NCI-H345 treated with DMSO at 0.1 percent for 48 hours (cell line): ENCODE results near the gene ATG16L1.
A peak's percentile ranks its signal among the peaks of the same experiment; 100 is the strongest.

ENCODE experiments used
- DNase-seq: peaks from one replicate; lab custom pipeline; 2025; ENCODE audit not compliant: unreplicated experiment; lab: John Stamatoyannopoulos, UW

Gene ATG16L1

GRCh38 chr2:233289648-233290047 is 38.2 kb downstream of the ATG16L1 start:
- DNase-seq = no peak

DNA sequence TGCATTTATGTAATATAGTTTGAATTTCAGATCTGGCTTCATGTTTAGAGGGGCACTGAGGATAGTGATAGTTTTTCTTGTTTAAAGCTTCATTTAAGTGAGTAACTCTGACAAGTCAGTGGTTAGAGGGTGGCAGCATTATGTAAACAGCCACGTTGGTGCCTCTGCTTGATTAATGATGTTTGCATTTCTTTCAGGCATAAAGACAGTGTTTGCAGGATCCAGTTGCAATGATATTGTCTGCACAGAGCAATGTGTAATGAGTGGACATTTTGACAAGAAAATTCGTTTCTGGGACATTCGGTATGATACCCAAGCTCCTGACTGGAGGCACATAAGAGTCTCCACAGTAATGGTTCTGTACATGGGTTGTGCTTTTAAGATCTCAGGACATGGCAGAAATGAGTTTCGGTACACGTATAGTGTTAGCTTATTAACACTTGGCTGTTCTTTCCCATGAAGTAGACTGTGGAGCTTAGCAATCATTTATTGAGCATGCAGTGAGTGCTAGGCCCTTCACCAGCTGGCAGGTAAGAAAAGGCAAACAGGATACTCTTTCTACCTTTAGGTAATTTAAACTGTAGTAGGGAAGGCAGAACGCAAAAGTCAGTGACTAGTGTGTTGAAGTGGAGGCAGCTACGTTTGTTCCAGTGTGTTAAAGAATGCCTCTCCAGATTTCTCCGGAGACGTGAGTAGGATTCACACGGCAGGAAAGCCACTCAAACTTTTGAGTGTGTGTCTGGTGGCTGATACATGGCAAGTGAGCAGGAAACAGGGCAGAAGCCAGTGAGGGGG is 38.8 kb downstream of the ATG16L1 start:
- DNase-seq = peak; percentile 82

GRCh38 chr2:233295891-233296290 is 44.4 kb downstream of the ATG16L1 start:
- DNase-seq = no peak

- no peak for DNase-seq
These were observed 45.6 kb downstream of the ATG16L1 start for GRCh38 chr2:233297076-233297475.

- DNase-seq = no peak
These were observed 48.9 kb downstream of the ATG16L1 start for GRCh38 chr2:233300401-233300800.

DNA sequence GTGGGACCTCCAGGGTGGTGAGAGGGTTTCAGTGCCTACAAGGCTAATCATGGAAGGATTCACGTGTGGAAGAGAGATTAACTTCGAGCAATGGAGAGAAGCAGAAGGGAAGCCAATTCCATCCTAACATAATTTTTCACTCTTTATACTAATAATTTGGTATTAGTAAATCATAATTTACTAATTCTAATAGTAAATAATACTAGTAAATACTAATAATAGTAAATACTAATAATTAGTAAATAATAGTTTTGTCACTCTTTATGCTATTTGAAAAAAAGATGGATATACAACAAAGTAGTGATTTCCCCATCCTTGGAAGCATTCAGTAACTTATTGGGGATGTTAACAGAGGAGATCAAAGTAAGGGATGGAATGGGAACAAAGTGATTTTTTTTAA is 49.8 kb downstream of the ATG16L1 start:
- DNase-seq = no peak

DNA sequence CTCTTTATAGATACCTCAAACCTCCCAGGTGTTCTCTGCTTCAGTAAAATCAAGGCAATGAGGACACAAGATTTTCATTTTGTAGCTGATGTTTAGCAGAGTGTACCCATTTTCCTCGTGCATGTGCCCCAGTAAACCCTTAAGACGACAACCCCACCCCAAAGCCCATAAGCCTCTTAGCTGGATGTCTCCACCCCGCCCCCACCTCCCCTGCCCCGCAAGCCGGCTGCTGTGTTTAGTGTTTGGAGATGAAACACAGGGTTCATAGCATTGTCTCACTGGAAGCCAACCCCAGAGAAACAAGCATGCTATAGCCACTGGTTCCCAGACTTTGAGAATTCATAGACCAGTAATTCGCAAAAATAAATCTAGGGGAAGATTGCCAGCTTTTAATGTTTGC is 50.3 kb downstream of the ATG16L1 start:
- no peak for DNase-seq

DNA sequence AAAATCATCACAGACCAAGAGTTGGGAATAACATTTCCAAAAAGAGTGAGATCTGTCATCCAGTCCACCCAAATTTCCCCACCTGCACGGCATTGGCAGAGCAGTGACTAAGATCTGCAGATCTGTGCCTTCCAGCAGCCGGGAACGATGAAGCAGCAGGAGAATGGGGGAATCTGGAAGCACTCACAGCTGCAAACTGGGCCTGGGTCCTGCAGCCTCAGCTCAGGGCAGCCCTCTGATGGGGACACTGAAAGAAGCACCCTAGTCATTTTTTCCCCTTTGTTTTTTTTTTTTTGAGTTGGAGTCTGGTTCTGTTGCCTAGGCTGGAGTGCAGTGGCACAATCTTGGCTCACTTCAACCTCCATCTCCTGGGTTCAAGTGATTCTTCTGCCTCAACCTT is 51.8 kb downstream of the ATG16L1 start:
- no peak for DNase-seq

DNA sequence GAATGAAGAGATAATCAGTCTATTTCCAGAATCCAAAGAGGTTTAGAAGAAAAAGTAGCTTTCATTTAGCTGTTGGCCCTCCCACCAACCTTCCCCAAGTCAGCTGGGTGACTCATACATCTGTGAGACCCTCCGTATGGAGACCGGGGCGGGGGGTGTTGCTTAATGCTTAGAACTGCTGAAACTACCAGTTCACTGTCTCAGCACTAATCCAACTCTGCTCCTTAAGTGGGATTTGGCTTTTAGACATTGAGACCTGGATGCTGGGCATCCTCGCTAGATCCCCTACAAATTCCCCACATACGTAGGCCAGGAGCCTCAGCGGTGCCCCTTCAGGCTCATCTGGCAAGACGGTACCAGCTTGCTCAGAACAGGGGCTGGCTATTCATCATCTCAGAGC is 56.1 kb downstream of the ATG16L1 start, which contains the start of gene SAG:
SAG (plus strand) TSS at position 252 of the 400 bp plus-strand sequence. CDS start 1,374 bp downstream, outside the sequence.
- no peak for DNase-seq

GRCh38 chr2:233311241-233311926 is 59.9 kb downstream of the ATG16L1 start:
- DNase-seq = no peak

DNA sequence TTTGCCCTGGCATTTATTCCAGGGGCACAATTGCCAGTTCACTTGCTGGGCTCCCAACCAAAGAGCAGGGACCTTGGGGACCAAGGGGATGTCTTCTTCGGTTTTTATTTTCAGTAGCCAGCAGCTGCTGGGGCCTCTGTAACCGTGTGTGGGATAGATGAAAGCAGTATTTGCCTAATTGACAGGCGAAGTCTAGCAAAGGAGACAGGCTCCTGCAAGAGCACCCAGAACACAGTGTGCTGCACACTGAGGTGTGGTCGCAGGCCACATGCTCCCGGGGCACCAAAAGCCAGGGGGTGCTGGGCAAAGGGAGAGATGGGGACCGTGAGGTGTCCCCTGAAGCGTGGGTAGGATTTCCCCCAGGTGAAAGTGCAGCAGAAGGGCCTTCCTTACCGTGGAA is 61.4 kb downstream of the ATG16L1 start:
- no peak for DNase-seq

- DNase-seq = no peak
These were observed 62.9 kb downstream of the ATG16L1 start for GRCh38 chr2:233314180-233314925.

- no peak for DNase-seq
These were observed 65.9 kb downstream of the ATG16L1 start for GRCh38 chr2:233317196-233317943.

DNA sequence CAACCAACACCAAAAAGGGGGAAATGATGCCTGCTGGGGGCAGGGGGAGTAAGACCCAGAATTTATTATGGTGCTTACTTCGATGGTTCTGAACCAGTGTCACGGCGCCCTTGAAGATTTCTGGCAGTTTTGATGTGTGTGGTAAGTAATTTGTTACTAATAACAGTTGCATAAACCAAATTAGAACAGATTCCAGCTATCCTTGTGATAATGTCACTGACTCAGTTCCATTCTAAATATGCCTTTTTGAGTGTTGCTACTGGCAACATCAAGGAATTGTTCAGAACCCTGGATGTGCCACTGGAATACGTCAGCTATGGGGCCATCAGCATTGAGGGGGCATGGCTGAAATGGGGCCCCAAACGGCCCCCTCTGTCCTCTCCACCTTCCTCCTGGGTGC is 67.8 kb downstream of the ATG16L1 start:
- DNase-seq = no peak

GRCh38 chr2:233320470-233320869 is 69.0 kb downstream of the ATG16L1 start:
- no peak for DNase-seq

GRCh38 chr2:233321166-233321565 is 69.7 kb downstream of the ATG16L1 start:
- no peak for DNase-seq

GRCh38 chr2:233323851-233324250 is 72.4 kb downstream of the ATG16L1 start:
- DNase-seq = no peak

DNA sequence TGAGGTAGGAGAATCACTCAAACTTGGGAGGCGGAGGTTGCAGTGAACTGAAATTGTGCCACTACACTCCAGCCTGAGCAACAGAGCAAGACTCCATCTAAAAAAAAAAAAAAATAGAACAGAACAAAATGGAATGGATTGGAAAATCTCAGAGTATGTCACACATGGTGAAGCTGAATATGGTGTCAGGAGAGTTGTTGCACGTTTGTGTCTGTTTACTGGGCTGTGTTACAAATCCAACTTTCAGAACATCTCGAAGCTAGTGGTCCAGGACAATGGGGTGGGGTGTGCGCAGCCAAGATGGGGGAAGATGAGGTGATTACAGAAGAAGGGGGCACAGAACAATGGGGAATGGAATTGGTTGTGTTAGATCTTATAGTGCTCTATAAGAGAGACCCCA is 73.8 kb downstream of the ATG16L1 start:
- DNase-seq = no peak

- DNase-seq = no peak
These were observed 74.3 kb downstream of the ATG16L1 start for GRCh38 chr2:233325814-233326213.

DNA sequence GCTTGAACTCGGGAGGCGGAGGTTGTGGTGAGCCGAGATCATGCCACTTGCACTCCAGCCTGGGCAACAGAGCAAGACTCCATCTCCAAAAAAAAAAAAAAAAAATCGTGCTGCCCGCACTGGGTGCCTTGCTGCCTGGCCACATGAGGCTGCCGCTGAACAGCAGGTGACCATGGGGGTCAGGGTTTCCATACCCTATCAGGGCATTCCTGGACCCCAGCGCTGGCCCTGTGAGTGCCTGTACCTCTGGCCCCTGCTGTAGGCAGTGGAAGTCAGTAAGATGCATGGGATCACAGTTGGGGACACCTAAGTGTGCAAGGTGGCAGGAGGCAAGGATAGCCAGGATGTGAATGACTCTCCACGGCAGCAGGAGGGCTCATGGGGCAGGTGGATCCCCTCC is 75.0 kb downstream of the ATG16L1 start:
- no peak for DNase-seq

DNA sequence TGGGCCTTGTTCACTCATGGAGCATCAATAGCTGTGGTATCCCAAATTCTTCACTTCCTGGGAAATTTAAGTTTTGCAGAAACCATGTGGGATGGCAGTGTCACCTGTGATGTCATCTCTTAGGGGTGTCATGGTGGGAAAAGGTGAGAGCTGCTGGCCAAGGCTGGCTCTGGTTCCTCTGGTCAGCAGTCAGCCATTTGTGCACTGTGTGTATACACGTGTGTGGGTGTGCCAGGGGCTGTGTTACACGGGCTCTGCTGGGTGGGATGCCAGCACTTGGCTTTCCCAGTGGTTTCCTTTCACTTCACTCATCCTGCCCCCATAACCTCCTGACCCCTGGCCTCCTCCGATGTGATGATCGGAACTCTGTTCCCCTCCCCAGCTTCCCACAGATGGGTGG is 77.4 kb downstream of the ATG16L1 start:
- no peak for DNase-seq
